Left forelimb (tissue), 1 donor: ENCODE measurements around the gene APOBEC3F.
"Not testable (repeated sequence)": the region's sequence is repeated elsewhere in the genome, so short reads cannot be mapped to it uniquely, and the experiment has no call there.

Source experiments
- DNase-seq: peaks from one replicate; pipeline ENCODE4 v3.0.0-alpha.2; 2018; ENCODE audit warnings: low spot score

Gene APOBEC3F

GRCh38 chr22:39027717-39028116 is 12.9 kb upstream of the APOBEC3F start:
- no peak for DNase-seq

GRCh38 chr22:39028281-39028680 is 12.4 kb upstream of the APOBEC3F start:
- DNase-seq = no peak

GRCh38 chr22:39029227-39029626 is 11.4 kb upstream of the APOBEC3F start:
- DNase-seq = no peak

- DNase-seq = no peak
These were observed 10.0 kb upstream of the APOBEC3F start for GRCh38 chr22:39030705-39031104.

DNA sequence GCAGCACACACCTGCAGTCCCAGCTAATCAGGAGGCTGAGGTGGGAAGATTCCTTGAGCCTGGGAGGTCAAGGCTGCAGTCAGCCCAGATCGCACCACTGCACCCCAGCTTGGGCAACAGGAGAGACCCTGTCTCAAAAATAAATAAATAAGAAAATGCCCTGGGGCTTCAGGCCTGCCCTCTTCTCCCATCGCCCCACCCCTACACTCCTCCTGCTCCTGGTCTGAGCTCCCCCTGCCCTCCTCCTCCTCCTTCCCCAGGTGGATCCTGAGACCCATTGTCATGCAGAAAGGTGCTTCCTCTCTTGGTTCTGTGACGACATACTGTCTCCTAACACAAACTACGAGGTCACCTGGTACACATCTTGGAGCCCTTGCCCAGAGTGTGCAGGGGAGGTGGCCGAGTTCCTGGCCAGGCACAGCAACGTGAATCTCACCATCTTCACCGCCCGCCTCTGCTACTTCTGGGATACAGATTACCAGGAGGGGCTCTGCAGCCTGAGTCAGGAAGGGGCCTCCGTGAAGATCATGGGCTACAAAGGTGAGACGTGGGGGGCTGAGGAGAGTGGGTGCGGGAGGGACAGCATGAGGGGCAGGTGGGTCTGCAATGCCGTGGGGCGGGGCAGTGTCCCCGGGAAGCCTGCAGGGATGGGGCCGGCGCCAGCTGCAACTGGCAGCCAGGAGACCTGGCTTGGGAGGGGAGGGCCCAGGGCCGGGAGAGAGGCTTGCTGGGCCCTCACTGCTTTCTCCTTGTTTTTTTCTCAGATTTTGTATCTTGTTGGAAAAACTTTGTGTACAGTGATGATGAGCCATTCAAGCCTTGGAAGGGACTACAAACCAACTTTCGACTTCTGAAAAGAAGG is 9.0 kb upstream of the APOBEC3F start:
- not testable (repeated sequence) for DNase-seq

GRCh38 chr22:39037071-39037470 is 3.6 kb upstream of the APOBEC3F start:
- not testable (repeated sequence) for DNase-seq

- DNase-seq = no peak
These were observed 1.1 kb upstream of the APOBEC3F start for GRCh38 chr22:39039306-39040126.

GRCh38 chr22:39040155-39040537 is 518 bp upstream of the APOBEC3F start:
- DNase-seq = not testable (repeated sequence)

DNA sequence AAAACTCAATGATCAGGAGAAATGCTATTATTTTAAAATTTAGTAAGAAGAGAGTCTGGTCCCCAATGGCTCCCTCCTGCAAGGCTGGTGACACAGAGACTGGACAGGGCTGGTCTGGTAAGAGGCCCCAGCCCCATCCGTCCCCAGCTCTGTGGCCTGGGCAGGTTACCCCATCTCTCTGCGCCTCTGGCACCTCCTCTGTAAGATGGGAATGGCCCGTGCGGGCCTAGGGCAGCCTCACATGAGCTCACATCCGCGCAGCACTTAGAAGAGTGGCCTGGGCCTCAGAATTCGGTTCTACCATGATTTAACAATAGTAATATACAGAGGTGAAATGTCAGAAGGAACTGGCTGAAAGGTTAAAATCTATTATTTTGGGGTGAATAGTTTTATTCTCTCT is 1.2 kb downstream of the APOBEC3F start:
- DNase-seq = no peak

GRCh38 chr22:39043063-39043462 is 2.4 kb downstream of the APOBEC3F start:
- not testable (repeated sequence) for DNase-seq

DNA sequence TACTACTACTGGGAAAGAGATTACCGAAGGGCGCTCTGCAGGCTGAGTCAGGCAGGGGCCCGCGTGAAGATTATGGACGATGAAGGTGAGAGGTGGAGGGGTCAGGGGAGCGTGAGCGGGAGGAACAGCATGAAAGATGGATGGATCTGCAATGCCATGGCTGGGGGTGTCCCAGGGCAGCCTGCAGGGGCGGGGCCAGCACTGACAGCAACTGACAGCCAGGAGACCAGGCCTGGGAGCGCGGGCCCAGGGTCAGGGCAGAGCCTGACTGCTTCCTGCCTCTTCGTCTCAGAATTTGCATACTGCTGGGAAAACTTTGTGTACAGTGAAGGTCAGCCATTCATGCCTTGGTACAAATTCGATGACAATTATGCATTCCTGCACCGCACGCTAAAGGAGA is 4.5 kb downstream of the APOBEC3F start:
- DNase-seq = not testable (repeated sequence)

- DNase-seq = not testable (repeated sequence)
These were observed 8.8 kb downstream of the APOBEC3F start for GRCh38 chr22:39049486-39049885.

DNA sequence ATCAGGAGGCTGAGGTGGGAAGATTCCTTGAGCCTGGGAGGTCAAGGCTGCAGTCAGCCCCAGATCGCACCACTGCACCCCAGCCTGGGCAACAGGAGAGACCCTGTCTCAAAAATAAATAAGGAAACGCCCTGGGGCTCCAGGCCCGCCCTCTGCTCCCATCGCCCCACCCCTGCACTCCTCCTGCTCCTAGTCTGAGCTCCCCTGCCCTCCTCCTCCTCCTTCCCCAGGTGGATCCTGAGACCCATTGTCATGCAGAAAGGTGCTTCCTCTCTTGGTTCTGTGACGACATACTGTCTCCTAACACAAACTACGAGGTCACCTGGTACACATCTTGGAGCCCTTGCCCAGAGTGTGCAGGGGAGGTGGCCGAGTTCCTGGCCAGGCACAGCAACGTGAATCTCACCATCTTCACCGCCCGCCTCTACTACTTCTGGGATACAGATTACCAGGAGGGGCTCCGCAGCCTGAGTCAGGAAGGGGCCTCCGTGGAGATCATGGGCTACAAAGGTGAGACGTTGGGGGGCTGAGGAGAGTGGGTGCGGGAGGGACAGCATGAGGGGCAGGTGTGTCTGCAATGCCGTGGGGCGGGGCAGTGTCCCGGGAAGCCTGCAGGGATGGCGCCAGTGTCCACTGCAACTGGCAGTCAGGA is 11.3 kb downstream of the APOBEC3F start:
- DNase-seq = not testable (repeated sequence)

- DNase-seq = no peak
These were observed 15.0 kb downstream of the APOBEC3F start for GRCh38 chr22:39055658-39056057.

- DNase-seq = not testable (repeated sequence)
These were observed 20.6 kb downstream of the APOBEC3F start for GRCh38 chr22:39061290-39061689.

- not testable (repeated sequence) for DNase-seq
These were observed 21.3 kb downstream of the APOBEC3F start for GRCh38 chr22:39061951-39062350.

- not testable (repeated sequence) for DNase-seq
These were observed 23.2 kb downstream of the APOBEC3F start for GRCh38 chr22:39063904-39064303.

- DNase-seq = not testable (repeated sequence)
These were observed 26.0 kb downstream of the APOBEC3F start for GRCh38 chr22:39066442-39067276.

DNA sequence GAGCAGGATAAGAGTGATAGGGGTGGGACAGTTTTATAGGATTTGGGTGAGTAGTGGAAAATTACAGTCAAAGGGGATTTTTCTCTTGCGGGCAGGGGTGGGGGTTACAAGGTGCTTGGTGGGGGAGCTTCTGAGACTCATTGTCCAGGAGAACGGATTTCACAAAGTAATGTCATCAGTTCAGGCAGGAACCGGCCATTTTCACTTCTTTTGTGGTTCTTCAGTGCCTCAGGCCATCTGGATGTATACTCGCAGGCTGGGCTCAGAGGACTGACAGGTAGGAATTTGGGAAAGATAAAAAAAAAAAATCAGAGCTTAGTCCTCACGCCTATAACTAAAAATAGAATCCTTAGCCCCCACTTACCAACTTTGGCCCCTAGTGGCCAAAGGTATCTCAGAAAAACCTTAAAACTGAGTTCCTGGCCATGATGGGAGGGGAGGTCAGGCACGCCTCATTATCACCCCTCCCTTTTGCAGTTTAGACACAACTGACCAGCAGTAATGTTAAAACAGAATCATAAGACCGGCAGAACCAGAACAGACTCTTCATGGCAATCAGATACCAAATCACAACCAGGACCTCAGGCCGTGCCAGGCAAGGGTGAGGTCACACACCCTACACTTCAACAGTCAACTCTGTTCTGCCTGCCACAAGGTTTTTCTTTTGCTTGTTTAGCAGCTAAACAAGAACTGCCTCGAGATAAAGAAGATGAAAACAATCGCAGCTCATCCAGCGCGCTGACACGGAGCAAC is 27.5 kb downstream of the APOBEC3F start:
- no peak for DNase-seq

DNA sequence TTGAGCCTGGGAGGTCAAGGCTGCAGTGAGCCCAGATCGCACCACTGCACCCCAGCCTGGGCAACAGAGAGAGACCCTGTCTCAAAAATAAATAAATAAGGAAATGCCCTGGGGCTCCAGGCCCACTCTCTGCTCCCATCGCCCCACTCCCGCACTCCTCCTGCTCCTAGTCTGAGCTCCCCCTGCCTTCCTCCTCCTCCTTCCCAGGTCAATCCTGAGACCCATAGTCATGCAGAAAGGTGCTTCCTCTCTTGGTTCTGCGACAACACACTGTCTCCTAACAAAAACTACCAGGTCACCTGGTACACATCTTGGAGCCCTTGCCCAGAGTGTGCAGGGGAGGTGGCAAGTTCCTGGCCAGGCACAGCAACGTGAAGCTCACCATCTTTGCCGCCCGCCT is 29.5 kb downstream of the APOBEC3F start:
- no peak for DNase-seq

GRCh38 chr22:39072581-39072981 is 31.9 kb downstream of the APOBEC3F start:
- DNase-seq = not testable (repeated sequence)
